Suppressor macrophage treated with lipopolysaccharide for 1 hour (primary cell): ENCODE measurements around the gene OPCML.

Experiments
- DNase-seq, 3 donors: peaks; one replicate each; pipeline ENCODE4 v3.0.0-alpha.2; 2020 to 2022

The OPCML gene

GRCh38 chr11:132691848-132692550 is 840.3 kb downstream of the OPCML start:
- DNase-seq = no peak

- no peak for DNase-seq
Measured at GRCh38 chr11:132686886-132687285, 845.4 kb downstream of the OPCML start.

DNA sequence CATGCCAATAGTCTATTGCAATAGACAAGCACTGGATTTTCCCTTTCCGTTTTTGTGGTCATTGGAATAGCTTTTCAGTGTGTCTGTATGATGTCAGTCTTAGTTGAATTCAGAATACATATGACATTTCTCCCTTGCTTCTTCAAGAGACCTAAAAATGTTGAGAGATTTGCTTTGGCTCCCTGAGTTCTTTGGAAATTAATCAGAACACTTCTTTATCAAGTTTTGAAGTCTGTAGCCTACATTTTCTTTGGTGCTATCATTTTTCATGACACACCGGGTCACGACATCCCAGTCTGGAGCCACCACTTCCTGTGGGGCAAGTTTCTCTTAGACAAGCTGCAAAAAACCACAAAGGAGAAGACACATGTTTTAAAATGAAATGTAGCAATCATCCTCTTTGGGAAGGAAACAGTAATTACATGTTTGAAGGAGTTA is 847.1 kb downstream of the OPCML start:
- no peak for DNase-seq

DNA sequence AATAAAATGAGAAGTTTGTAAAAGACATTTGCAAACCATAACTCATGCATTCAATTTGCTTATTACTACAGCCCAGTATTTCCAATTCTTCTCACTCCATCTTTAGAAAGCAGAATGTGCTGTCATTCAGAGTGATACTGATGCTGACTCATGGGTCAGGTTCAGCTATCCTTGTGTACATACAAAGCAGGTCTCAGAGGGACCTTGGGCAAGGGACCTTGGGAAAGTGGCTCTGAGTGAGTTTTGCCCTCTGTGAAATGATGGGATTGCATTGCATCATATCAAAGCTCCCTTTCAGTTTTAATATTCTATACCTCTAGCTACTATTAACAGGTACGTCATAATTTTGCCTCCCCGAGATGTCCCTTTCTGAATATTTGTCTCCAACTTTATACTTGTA is 848.7 kb downstream of the OPCML start:
- no peak for DNase-seq

- DNase-seq = no peak
Measured at GRCh38 chr11:132681971-132682370, 850.3 kb downstream of the OPCML start.

GRCh38 chr11:132680584-132680983 is 851.7 kb downstream of the OPCML start:
- no peak for DNase-seq

GRCh38 chr11:132674151-132674550 is 858.1 kb downstream of the OPCML start:
- DNase-seq = no peak

- no peak for DNase-seq
Measured at GRCh38 chr11:132671851-132672370, 860.4 kb downstream of the OPCML start.

- DNase-seq = no peak
Measured at GRCh38 chr11:132670921-132671675, 861.2 kb downstream of the OPCML start.

DNA sequence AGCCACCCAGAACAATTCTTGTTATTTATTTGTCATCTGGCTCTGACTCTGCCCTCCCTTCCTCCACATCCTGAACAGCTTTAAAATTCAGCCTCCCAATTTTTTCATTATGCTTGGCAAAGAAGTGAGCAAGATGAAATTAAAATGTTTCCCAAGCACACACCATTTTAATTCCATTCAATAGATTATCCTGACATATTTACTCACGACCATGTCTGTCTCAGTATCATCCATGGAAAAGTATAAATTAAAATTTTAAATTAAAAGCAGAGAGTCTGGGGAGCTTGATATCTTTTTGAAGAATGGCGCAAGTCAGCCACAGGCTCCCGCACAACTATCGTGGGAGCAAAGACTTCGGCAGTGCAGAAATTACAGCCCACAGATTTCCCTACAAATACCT is 862.4 kb downstream of the OPCML start:
- DNase-seq = no peak

GRCh38 chr11:132665205-132665604 is 867.1 kb downstream of the OPCML start:
- no peak for DNase-seq

GRCh38 chr11:132658696-132659095 is 873.6 kb downstream of the OPCML start:
- DNase-seq = no peak

DNA sequence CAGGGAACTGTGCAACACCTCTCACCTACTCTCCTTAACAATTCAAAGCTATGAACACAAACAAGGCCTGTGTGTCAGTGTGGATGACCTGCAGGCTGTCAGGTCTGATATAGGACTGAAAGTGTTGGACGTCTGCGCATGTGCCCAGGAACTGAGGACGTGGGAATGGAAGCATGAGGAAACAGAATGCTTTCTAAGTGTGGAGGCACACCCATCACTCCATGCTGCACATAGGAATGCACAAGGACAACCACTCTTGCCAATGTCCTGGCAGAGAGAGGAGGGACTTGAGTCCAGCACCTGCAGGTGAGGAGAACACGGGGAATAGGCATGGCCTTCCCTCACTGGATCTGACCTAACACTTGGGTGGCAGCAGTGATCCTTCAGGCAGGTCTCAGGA is 874.3 kb downstream of the OPCML start:
- DNase-seq = no peak

DNA sequence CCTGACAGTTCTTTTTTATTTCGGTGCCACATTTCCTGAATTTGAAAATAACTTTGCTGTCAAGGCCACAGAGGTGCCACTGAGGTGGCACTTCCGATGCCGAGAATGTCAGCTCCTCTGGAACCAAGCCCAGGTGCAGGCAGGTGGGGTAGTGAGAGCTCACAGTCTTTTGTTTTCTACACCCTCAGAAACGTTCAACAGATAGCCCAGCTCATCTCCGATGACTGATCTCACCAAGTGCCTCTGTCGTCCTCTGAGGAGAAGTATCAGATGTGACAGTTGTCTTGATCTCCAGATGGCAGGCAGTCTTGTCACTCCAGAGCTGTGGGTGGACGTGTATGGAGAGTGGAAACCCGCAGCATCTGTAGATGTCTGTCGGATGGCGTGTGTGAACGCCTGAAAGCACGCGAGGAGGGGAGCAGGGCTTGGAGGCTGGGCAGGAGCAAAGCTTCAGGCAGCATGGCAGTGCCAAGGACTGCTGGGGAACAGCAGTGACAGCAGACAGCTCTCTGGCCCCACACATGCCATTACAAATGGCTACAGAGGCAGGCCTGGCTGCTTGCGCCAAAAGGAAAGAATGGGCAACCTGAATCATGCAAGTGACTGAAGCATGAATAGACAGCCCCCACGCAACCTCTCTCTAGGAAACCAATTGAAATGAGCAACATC is 877.0 kb downstream of the OPCML start:
- no peak for DNase-seq

- no peak for DNase-seq
Measured at GRCh38 chr11:132653237-132653636, 879.1 kb downstream of the OPCML start.

- DNase-seq = no peak
Measured at GRCh38 chr11:132650969-132651720, 881.2 kb downstream of the OPCML start.

DNA sequence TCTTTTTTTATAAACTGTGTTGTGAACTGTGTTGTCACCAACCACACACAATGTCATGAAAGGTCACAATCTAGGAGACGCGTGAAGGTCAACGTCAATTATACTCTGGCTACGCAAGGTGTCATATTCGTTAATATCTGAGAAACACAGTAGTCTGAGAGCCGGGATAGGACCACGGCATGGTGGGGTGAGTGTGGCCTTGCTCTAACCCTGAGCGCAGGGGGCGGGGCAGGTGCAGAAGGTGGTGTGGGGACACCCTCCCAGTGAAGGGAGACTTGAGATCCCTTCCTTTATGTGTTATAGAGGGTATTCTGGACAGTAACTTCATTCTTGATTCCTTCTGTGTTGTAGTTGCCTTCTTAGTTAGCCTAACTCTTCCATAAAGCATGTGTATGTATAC is 883.0 kb downstream of the OPCML start:
- no peak for DNase-seq

DNA sequence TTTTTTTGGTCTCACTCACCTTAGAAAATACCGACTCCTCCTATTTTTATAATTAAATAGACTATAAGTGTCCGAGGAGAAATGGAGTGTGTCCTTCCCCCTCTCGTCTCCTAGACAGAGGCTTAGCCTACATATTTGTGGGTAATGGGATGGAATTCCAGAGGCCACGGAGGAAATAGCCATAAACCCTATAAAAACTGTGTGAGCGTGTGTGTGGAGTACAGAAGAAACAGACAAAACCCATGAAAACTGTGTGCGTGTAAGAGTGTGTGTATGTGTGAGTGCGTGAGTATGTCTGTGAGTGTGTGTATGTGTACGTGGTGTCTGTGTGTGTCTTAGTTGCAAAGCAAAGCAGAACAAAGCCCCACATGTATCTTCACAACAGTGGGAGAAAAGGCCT is 883.5 kb downstream of the OPCML start:
- no peak for DNase-seq

GRCh38 chr11:132646890-132647289 is 885.4 kb downstream of the OPCML start:
- DNase-seq = no peak

DNA sequence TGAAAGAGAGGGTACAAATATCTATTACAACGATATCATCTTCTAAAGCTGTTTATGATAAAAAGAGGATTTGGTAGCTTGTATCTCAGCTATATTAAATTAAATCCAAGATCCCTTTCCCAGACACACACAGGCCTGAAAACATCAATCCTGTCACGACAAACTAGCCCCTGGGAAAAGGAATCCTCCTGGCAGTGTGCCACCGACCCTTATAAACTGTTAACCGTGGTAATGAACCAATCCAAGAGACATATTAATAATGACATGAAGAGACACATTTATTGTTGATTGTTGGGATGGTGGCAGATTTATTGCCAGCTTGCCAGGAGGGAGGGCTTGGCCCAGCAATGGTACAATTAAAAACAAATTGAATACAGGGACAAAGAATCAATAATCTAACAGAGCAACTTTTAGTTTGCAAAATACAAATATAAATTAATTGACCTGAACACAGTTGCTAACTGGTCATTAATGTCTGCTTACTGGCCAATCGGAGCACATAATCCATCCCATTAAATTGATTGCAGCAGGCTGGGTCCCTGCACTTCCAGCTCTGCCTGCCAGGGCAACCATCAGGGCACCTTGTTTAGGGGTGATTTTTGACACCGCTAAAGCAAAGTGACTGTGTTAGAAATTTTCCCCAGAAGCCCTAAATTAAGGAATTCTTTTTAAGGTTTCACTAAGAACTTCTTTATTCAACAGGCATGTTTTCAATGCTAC is 887.6 kb downstream of the OPCML start:
- DNase-seq = no peak

- DNase-seq = no peak
Measured at GRCh38 chr11:132643239-132643638, 889.1 kb downstream of the OPCML start.

DNA sequence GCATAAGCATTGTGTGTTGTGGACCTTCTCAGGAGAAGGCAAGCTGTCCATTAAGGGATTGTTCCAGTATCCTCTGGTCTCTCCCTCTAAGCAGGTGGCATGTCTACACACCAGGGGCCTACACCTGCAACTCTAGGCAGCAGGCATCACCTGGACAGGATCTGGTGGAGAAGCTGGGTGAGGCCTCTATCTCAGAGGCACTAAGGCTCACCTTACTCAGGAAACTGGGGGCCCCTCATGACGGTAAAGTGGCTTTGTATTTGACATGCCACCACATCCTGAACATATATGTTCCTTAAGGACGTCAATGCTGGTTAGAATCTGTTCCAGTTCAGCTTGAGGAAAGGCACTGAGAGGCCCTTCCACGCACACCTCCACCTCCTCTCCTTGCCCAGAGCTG is 891.3 kb downstream of the OPCML start:
- no peak for DNase-seq
